ENCODE results near the gene NDUFS3. TPM values are rescaled to one million over a fixed set of nuclear protein-coding genes. Genes with fewer than 3 reads are reported as not detected.
"Not testable (repeated sequence)": the region's sequence is repeated elsewhere in the genome, so short reads cannot be mapped to it uniquely, and the experiment has no call there.

NDUFS3 gene
- total RNA-seq, 1 donor from 2014 or later, result 69.4 TPM

DNA sequence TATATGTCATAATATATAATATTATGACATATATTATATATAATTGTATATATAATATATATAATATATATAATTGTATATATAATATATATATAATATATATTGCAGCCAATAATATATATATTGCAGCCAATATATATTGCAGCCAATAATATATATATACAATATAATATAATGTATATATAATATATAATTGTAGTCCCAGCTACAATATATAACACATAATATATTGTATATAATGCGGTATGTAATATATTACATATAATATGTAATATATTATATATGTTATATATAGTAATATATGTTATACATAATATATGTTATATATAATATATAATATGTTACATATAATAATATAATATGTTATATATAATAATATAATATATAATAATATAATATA lies 20.2 kb upstream of the NDUFS3 start:
- DNase-seq (ENCODE audit: low read depth in 2 of 2), result no peak

DNA sequence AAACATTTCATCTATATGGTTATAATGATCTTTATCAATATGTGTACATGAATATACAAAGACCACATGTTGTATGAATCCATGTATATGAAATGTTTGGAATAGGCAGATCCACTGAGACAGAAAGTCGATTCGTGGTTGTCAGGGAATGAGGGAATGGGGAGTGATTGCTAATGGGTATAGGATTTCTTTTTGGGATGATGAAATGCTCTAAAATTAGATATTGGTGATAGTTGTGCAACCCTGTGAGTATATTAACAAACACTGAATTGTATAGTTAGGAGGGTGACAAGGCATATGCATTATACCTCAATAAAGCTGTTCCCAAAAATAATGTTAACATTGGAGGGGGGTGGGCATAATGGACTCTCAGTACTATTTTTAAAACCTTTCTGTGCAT lies 18.4 kb upstream of the NDUFS3 start:
- no peak for DNase-seq (ENCODE audit: low read depth in 2 of 2)

- DNase-seq (ENCODE audit: low read depth in 2 of 2), result not testable (repeated sequence)
Observed at GRCh38 chr11:47562393-47562792, 16.5 kb upstream of the NDUFS3 start.

GRCh38 chr11:47564366-47564765 lies 14.5 kb upstream of the NDUFS3 start:
- not testable (repeated sequence) for DNase-seq (ENCODE audit: low read depth in 2 of 2)

GRCh38 chr11:47564933-47565339 lies 13.9 kb upstream of the NDUFS3 start:
- no peak for DNase-seq (ENCODE audit: low read depth in 2 of 2)

GRCh38 chr11:47565340-47566148 lies 13.3 kb upstream of the NDUFS3 start, which contains the start of gene PTPMT1:
TSS of gene PTPMT1 (plus strand) at chr11:47565599. CDS start at chr11:47565623, 24 bp downstream.
- peak; percentile 79 to 82 for DNase-seq (ENCODE audit: low read depth in 2 of 2)

DNA sequence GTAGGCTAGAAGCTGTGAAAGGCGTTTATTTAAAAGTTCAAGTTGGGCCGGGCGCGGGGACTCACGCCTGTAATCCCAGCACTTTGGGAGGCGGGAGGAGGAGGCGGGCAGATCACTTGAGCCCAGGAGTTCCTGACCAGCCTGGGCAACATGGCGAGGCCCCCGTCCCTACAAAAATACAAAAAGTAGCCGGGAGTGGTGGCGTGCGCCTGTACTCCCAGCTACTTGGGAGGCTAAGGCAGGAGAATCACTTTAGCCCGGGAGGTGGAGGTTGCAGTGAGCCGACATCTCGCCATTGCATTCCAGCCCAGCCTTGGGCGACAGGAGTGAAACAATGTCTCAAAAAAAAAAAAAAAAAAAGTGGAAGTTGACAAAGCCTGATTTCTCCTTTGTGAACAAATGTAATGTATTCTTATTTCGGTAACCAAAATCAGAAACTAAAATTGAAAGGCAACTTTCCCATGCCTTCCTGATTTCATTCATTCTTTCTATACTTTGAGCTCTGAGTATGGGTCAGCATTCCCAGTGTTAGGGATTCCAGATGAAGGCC lies 12.7 kb upstream of the NDUFS3 start:
- peak in 1 of 2 donors; percentile 16 for DNase-seq (ENCODE audit: low read depth in 2 of 2)

- no peak for DNase-seq (ENCODE audit: low read depth in 2 of 2)
Observed at GRCh38 chr11:47569646-47570045, 9.2 kb upstream of the NDUFS3 start.

DNA sequence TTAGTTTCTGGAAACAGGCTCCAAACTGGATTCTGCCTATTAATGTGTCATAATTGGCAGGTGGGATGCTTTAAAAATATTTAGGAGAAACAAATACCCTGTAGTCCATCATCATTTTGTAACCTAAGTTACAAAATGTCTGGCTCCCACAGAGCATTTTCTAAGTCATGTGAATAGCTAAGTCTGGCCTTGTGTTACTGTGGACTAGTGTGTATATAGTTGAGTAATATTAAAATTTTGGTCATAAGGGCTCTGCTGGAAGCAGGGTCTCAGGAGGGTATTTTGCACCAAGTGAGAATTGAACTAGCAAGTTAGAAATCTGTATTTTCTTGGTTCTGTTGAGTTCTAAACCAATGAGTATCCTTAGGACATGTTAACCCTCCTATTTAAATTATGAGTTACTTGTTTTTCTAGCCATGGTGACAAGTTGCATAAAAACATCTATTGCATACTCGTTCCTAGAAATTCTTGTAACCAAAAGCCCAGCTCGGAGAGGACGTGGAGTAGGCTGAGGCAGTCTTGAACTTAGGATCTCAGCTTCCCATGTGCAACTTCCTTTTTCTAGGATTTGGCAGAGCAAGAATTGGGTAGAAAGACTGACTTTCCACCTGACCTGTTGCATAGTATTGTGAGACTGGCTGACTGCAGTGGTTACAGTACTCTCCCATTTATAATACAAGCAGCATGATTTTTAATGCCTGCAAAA lies 8.1 kb upstream of the NDUFS3 start:
- no peak for DNase-seq (ENCODE audit: low read depth in 2 of 2)

GRCh38 chr11:47571357-47571729 lies 7.5 kb upstream of the NDUFS3 start:
- DNase-seq (ENCODE audit: low read depth in 2 of 2), result no peak

GRCh38 chr11:47571895-47572294 lies 7.0 kb upstream of the NDUFS3 start:
- peak in 1 of 2 donors; percentile 26 for DNase-seq (ENCODE audit: low read depth in 2 of 2)

- DNase-seq (ENCODE audit: low read depth in 2 of 2), result peak; percentile 7 to 29
Observed at GRCh38 chr11:47572715-47573255, 6.1 kb upstream of the NDUFS3 start.

DNA sequence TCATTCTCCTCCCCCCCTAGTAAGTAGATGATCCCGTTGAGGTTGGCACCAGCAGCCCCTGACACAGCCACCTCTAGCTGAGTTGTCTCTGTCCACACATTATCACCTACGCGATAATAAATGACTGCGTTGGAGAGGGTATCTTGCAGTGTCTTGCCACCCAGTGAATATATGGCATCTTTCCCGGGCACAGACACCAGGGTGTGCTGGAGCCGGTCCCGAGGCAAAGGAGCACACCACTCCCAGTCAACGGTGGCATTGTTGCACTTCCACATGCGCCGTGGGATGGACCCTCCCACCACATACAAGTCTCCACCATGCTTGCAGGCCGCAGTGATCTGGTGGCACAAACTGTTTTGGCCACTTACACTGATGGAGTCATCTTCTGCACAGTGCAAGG lies 5.6 kb upstream of the NDUFS3 start:
- DNase-seq (ENCODE audit: low read depth in 2 of 2), result no peak

- no peak for DNase-seq (ENCODE audit: low read depth in 2 of 2)
Observed at GRCh38 chr11:47577460-47578041, 1.3 kb upstream of the NDUFS3 start.

- no peak for DNase-seq (ENCODE audit: low read depth in 2 of 2)
Observed at GRCh38 chr11:47583844-47584243, 5.0 kb downstream of the NDUFS3 start.

GRCh38 chr11:47586098-47586855 lies 7.4 kb downstream of the NDUFS3 start, which contains the start of gene FAM180B:
TSS of gene FAM180B (plus strand) at chr11:47586678. CDS start at chr11:47586769, 91 bp downstream.
- DNase-seq (ENCODE audit: low read depth in 2 of 2), result no peak

DNA sequence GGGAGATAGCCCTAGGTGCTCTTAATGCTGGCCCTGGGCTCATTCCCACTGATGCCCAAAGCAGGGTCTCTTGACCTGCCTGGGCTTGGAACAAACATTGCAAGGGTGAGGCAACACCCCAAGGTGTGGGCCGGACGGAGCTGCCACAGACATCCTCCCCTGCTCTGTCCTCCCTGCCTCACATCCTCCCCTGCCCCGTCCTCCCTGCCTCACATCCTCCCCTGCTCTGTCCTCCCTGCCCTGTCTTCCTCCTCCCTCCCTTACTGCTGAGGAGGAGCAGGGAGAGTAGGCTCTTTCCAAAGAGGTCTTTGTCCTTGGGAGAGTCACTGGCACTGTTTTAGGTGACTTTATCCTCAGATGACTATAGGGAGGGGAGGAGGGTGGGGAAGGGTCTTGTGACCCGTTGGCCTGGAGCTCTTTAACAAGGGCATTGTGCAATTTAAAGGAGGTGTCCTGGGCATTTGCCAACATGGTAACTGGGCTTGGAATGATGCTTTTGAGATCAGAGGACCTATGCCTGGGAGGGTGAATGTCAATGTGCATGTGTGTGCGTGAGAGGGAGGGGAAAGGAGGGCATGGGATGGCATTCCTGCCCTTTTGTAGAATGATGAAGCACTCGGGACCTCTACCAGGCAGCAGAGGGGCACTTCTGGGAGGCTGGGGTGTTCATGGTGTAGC lies 8.3 kb downstream of the NDUFS3 start:
- no peak for DNase-seq (ENCODE audit: low read depth in 2 of 2)

DNA sequence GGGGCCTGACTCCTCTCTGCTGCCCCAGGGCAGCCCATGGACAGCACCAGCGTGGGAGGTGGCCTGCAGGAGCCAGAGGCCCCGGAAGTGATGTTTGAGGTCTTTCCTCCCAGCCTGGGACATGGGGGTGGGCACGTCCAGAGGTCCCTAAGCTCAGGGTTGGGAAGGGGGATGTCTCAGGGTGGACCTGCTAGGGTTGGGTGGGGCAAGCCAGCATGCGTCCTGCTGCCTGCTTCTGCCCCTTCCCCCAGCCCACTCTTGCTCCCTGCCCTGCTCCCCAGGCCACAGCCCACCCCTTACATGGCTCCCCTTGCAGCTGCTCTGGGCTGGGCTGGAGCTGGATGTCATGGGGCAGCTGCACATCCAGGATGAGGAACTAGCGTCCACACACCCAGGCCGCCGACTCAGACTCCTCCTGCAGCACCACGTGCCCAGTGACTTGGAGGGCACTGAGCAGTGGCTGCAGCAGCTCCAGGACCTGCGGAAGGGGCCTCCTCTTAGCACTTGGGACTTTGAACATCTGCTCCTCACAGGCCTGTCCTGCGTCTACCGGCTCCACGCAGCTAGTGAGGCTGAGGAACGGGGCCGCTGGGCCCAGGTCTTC lies 9.0 kb downstream of the NDUFS3 start:
- no peak for DNase-seq (ENCODE audit: low read depth in 2 of 2)

DNA sequence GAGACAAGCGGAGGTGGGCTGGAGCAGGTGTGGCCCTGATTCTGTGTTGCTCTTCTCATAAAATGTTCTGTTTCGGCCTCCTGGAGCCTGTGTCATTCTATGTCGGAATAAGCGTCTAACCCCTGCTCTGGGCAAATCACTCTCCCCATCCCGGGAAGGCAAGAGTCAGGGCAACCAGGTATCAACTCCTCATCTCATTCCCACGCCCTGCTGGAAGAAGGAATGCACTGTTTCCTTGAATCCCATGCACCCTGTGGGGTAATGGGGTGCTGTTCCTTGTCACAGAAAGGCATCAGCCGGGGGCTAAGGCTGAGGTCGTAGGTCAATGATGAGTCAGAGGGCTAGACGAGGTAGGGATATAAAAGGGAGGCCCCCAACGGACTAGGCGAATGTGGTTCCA lies 10.2 kb downstream of the NDUFS3 start:
- no peak for DNase-seq (ENCODE audit: low read depth in 2 of 2)

DNA sequence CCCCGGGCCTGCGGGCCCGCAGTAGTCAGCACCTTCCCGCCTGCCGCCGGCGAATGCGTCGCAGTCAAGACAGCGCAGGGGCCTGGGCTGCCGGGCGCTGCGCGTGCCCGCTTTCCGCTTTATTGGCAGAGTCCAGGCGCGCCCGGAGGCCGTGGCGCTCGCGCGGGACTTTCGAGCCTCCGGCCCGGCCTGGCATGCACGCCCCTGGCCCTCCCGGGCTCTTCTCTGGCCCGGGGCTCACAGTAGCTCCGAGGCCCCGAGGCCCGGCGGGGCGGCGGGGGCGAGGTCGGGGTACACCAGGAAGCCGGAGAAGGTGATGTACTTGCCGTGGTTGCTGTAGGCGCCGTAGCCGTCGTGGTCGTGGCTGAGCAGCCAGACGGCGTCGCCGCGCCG lies 10.7 kb downstream of the NDUFS3 start:
- DNase-seq (ENCODE audit: low read depth in 2 of 2), result peak in 1 of 2 donors; percentile 37

Measured in lung microvascular endothelial cell (primary cell).